GM12878 (cell line): ENCODE measurements around the gene GPC5. TPM values are rescaled to one million over a fixed set of nuclear protein-coding genes. Genes with fewer than 3 reads are reported as not detected.

Experiments
- CUX1 ChIP-seq: IDR thresholded peaks from 2 replicates; pipeline ENCODE4 v1.6.1; 2012; ENCODE audit warnings: improper control_type of control experiment, low read depth, low read length; ENCODE audit not compliant: insufficient replicate concordance
- polyA plus RNA-seq, 11 experiments: library from polyadenylated mRNA; depleted of rRNA in 4 of 11; unstranded in 6 of 11; stranded (reverse) in 5 of 11; fragments of >200 nt; fragmentation: Nextera tagmentation in 4 of 11; fragmentation: Illumina TruSeq in 1 of 11; extraction: Ambion mirVana in 4 of 11; extraction: Trizol in 1 of 11; gene quantifications; 1 replicate in 1 of 11; 2 replicates in 10 of 11; pipeline versions ENCODE4 v1.2.1 to v1.2.3, GENCODE V29; 2011 to 2016; ENCODE audit warnings: inconsistent platforms in 2 of 11, missing spikeins in 2 of 11, low read depth in 1 of 11
- total RNA-seq, 4 experiments: library from RNA; depleted of rRNA in 3 of 4; stranded (reverse); fragments of >200 nt in 3 of 4; fragmentation: Illumina TruSeq in 1 of 4; extraction: Trizol in 1 of 4; gene quantifications; 2 replicates each; pipeline versions ENCODE4 v1.2.1 to v1.2.3, GENCODE V29; 2013 to 2021
- TF ChIP-seq, protein P1 (sequence below): fragments of 450-650 bp; IDR thresholded peaks from 2 replicates; pipeline ENCODE4 v1.6.1; 2016; ENCODE audit warnings: mild to moderate bottlenecking, moderate library complexity, borderline replicate concordance

Gene GPC5
- total and polyA plus RNA-seq, 10 of the 15 experiments (the other 5 are each of a cell fraction or from before 2014, with no cell fraction given): 0.05 to 0.87 (median 0.44) TPM; not detected in 1

- TF ChIP-seq, protein P1, sequence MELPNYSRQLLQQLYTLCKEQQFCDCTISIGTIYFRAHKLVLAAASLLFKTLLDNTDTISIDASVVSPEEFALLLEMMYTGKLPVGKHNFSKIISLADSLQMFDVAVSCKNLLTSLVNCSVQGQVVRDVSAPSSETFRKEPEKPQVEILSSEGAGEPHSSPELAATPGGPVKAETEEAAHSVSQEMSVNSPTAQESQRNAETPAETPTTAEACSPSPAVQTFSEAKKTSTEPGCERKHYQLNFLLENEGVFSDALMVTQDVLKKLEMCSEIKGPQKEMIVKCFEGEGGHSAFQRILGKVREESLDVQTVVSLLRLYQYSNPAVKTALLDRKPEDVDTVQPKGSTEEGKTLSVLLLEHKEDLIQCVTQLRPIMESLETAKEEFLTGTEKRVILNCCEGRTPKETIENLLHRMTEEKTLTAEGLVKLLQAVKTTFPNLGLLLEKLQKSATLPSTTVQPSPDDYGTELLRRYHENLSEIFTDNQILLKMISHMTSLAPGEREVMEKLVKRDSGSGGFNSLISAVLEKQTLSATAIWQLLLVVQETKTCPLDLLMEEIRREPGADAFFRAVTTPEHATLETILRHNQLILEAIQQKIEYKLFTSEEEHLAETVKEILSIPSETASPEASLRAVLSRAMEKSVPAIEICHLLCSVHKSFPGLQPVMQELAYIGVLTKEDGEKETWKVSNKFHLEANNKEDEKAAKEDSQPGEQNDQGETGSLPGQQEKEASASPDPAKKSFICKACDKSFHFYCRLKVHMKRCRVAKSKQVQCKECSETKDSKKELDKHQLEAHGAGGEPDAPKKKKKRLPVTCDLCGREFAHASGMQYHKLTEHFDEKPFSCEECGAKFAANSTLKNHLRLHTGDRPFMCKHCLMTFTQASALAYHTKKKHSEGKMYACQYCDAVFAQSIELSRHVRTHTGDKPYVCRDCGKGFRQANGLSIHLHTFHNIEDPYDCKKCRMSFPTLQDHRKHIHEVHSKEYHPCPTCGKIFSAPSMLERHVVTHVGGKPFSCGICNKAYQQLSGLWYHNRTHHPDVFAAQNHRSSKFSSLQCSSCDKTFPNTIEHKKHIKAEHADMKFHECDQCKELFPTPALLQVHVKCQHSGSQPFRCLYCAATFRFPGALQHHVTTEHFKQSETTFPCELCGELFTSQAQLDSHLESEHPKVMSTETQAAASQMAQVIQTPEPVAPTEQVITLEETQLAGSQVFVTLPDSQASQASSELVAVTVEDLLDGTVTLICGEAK: no peak
- no peak for TF ChIP-seq CUX1
Measured at GRCh38 chr13:92218615-92219014, 820.2 kb downstream of the GPC5 start (continued).
